COLO668 (cell line): ENCODE results near the gene COMMD1.

ENCODE experiments used
- DNase-seq: peaks from one replicate; lab custom pipeline; 2025; ENCODE audit not compliant: unreplicated experiment; lab: John Stamatoyannopoulos, UW

The COMMD1 gene

GRCh38 chr2:62163834-62164233 lies 258.4 kb downstream of the COMMD1 start:
- no peak for DNase-seq

GRCh38 chr2:62175728-62176127 lies 270.3 kb downstream of the COMMD1 start:
- DNase-seq = no peak

DNA sequence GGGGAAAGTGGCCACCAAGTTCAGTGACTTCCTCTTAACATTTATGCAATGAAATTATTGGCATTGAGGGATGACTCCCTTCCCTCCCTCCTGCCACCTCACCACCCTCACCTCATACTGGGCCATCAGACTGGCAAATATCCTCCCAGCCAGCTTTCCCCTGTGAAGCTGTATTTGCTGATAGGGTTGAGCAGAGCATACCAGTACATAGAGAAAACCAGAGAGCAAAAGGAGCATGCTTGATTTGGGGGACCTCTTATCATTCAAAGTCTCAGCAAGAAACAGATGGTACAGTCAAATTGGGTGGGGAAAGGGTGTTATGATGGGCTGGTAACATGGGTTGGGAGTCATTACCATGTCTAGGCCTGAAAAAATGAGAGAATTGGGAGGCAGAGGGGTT lies 271.3 kb downstream of the COMMD1 start:
- DNase-seq = no peak

- DNase-seq = no peak
These were observed 272.0 kb downstream of the COMMD1 start for GRCh38 chr2:62177392-62178049.

- no peak for DNase-seq
These were observed 273.3 kb downstream of the COMMD1 start for GRCh38 chr2:62178741-62179271.

- no peak for DNase-seq
These were observed 275.5 kb downstream of the COMMD1 start for GRCh38 chr2:62180975-62181374.

DNA sequence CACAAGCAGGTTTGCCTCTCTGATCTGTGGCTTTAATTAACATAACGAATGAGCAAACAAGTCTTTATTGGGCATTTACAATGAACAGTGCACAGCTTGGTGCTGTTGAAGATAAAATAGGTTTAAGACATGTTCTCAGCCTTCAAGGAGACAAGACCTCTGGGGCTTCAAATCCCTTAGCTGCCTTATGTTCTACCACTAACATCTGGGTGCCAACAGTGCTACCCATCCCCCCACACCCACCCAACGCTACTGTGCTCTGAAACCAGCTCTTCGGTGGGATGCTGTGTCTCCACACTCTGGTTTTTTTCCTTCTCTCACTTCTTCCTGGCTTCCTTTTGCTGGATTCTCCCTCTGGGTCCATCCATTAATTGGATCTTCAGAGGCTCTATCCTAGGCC lies 276.4 kb downstream of the COMMD1 start:
- DNase-seq = no peak

DNA sequence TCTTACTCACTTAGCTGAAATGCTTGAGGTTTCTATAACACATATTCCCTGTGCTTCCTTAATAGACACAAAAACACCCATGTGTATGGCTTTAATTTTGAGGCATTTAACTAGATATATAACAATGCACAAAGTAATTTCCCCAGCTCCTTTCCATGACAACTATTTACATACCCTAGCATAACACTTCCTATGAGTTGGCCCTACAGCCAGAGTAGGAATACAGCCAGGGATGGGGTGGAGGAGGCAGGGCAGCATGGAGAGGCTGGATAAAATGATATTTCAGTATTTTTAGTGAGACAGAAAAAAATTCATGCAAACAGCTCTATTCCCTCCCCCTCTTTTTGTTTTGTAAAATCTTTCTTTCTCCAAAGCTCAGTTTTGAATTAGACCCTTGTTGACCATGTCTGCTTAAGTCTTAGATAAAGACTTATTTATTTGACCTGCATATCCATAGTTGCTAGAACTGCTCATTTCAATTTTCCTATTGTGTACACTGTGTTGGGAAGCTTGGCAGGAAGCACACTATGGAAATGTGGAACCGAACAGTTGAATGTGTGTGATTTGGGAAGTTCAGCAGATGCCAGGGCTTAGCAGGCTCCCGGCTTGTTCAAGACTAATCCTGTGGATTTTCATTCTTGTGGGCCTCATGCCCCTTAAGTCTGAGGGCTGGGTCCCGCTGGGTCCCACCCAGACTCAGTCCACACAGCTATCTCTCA lies 279.2 kb downstream of the COMMD1 start:
- no peak for DNase-seq
